Measurements from ENCODE around the gene SORBS1. TPM values are rescaled to one million over a fixed set of nuclear protein-coding genes. Genes with fewer than 3 reads are reported as not detected.

SORBS1 gene
- total RNA-seq, 1 donor from 2014 or later: 0.77 TPM

- Mint-ChIP-seq H3K4me1 (no peaks in the 10 kb centered on the region), H3K9me3 (no peaks in the 10 kb centered on the region), H3K4me3 (no peak overlapping the region), H3K36me3 (ENCODE audit: low read depth) (no peaks in the 10 kb centered on the region), H3K27ac (no peak overlapping the region), H3K27me3 (peaks cover 4% of the 10 kb centered on the region)
- intact Hi-C loops (cut with micrococcal nuclease): no loop called here
- DNase-seq: no peak
Measured at GRCh38 chr10:95341716-95342130, 219.4 kb downstream of the SORBS1 start.

- intact Hi-C loops (cut with micrococcal nuclease): no loop called here
- Mint-ChIP-seq H3K4me3 (no peak overlapping the region), H3K36me3 (ENCODE audit: low read depth) (no peaks in the 10 kb centered on the region), H3K9me3 (no peaks in the 10 kb centered on the region), H3K27ac (no peak overlapping the region), H3K4me1 (no peaks in the 10 kb centered on the region), H3K27me3 (no peaks in the 10 kb centered on the region)
- DNase-seq: no peak
Measured at GRCh38 chr10:95339863-95340262, 221.3 kb downstream of the SORBS1 start.

GRCh38 chr10:95337423-95338160, 223.6 kb downstream of the SORBS1 start:
- no peak overlapping the region for H3K4me3 Mint-ChIP-seq
- H3K9me3 Mint-ChIP-seq: no peaks in the 10 kb centered on the region
- H3K27ac Mint-ChIP-seq: no peak overlapping the region
- intact Hi-C loops (cut with micrococcal nuclease): no loop called here
- H3K4me1 Mint-ChIP-seq: no peaks in the 10 kb centered on the region
- no peak for DNase-seq
- no peaks in the 10 kb centered on the region for H3K36me3 Mint-ChIP-seq (ENCODE audit: low read depth)
- no peaks in the 10 kb centered on the region for H3K27me3 Mint-ChIP-seq

GRCh38 chr10:95336702-95337101, 224.5 kb downstream of the SORBS1 start:
- Mint-ChIP-seq H3K9me3 (no peaks in the 10 kb centered on the region), H3K36me3 (ENCODE audit: low read depth) (no peaks in the 10 kb centered on the region), H3K27me3 (no peaks in the 10 kb centered on the region), H3K4me1 (no peaks in the 10 kb centered on the region), H3K27ac (no peak overlapping the region), H3K4me3 (no peak overlapping the region)
- intact Hi-C loops (cut with micrococcal nuclease): no loop called here
- no peak for DNase-seq

- Mint-ChIP-seq H3K4me1 (no peaks in the 10 kb centered on the region), H3K27ac (no peak overlapping the region), H3K9me3 (no peaks in the 10 kb centered on the region), H3K27me3 (no peaks in the 10 kb centered on the region), H3K36me3 (ENCODE audit: low read depth) (no peaks in the 10 kb centered on the region), H3K4me3 (no peak overlapping the region)
- intact Hi-C loops (cut with micrococcal nuclease): no loop called here
- no peak for DNase-seq
Measured at GRCh38 chr10:95335933-95336699, 225.1 kb downstream of the SORBS1 start.

- Mint-ChIP-seq H3K36me3 (ENCODE audit: low read depth) (no peaks in the 10 kb centered on the region), H3K4me1 (no peaks in the 10 kb centered on the region), H3K27me3 (no peaks in the 10 kb centered on the region), H3K4me3 (no peak overlapping the region), H3K9me3 (no peaks in the 10 kb centered on the region), H3K27ac (no peak overlapping the region)
- DNase-seq: no peak
- intact Hi-C loops (cut with micrococcal nuclease): no loop called here
Measured at GRCh38 chr10:95334805-95335144, 226.4 kb downstream of the SORBS1 start.

GRCh38 chr10:95333997-95334804, 227.0 kb downstream of the SORBS1 start:
- intact Hi-C loops (cut with micrococcal nuclease): no loop called here
- Mint-ChIP-seq H3K27ac (no peak overlapping the region), H3K27me3 (no peaks in the 10 kb centered on the region), H3K4me3 (no peak overlapping the region), H3K9me3 (no peaks in the 10 kb centered on the region), H3K36me3 (ENCODE audit: low read depth) (no peaks in the 10 kb centered on the region), H3K4me1 (no peaks in the 10 kb centered on the region)
- DNase-seq: no peak

GRCh38 chr10:95332666-95333249, 228.4 kb downstream of the SORBS1 start:
- Mint-ChIP-seq H3K36me3 (ENCODE audit: low read depth) (no peaks in the 10 kb centered on the region), H3K27ac (no peak overlapping the region), H3K27me3 (no peaks in the 10 kb centered on the region), H3K9me3 (no peaks in the 10 kb centered on the region), H3K4me3 (no peak overlapping the region), H3K4me1 (no peaks in the 10 kb centered on the region)
- DNase-seq: no peak
- intact Hi-C loops (cut with micrococcal nuclease): no loop called here

GRCh38 chr10:95331596-95332130, 229.5 kb downstream of the SORBS1 start:
- no peak for DNase-seq
- Mint-ChIP-seq H3K4me1 (no peaks in the 10 kb centered on the region), H3K4me3 (no peak overlapping the region), H3K27ac (no peak overlapping the region), H3K9me3 (no peaks in the 10 kb centered on the region), H3K27me3 (no peaks in the 10 kb centered on the region), H3K36me3 (ENCODE audit: low read depth) (no peaks in the 10 kb centered on the region)
- intact Hi-C loops (cut with micrococcal nuclease): no loop called here

GRCh38 chr10:95330966-95331453, 230.2 kb downstream of the SORBS1 start:
- no peak for DNase-seq
- no peak overlapping the region for H3K4me3 Mint-ChIP-seq
- intact Hi-C loops (cut with micrococcal nuclease): no loop called here
- peaks cover under 1% of the 10 kb centered on the region for H3K27me3 Mint-ChIP-seq
- no peaks in the 10 kb centered on the region for H3K36me3 Mint-ChIP-seq (ENCODE audit: low read depth)
- no peaks in the 10 kb centered on the region for H3K4me1 Mint-ChIP-seq
- no peaks in the 10 kb centered on the region for H3K9me3 Mint-ChIP-seq
- H3K27ac Mint-ChIP-seq: no peak overlapping the region

GRCh38 chr10:95329296-95329695, 231.9 kb downstream of the SORBS1 start:
- no peaks in the 10 kb centered on the region for H3K36me3 Mint-ChIP-seq (ENCODE audit: low read depth)
- H3K27ac Mint-ChIP-seq: no peak overlapping the region
- intact Hi-C loops (cut with micrococcal nuclease): no loop called here

GRCh38 chr10:95328013-95328412, 233.2 kb downstream of the SORBS1 start:
- Mint-ChIP-seq H3K4me1 (no peaks in the 10 kb centered on the region), H3K9me3 (no peaks in the 10 kb centered on the region), H3K4me3 (no peak overlapping the region), H3K27ac (no peak overlapping the region), H3K36me3 (ENCODE audit: low read depth) (no peaks in the 10 kb centered on the region), H3K27me3 (peaks cover 7% of the 10 kb centered on the region)
- intact Hi-C loops (cut with micrococcal nuclease): no loop called here
- no peak for DNase-seq

More at GRCh38 chr10:95329296-95329695, 231.9 kb downstream of the SORBS1 start:
- Mint-ChIP-seq H3K9me3 (no peaks in the 10 kb centered on the region), H3K4me3 (no peak overlapping the region), H3K27me3 (peaks cover 7% of the 10 kb centered on the region), H3K4me1 (no peaks in the 10 kb centered on the region)
- no peak for DNase-seq

GRCh38 chr10:95327367-95327766, 233.8 kb downstream of the SORBS1 start:
- Mint-ChIP-seq H3K4me1 (no peaks in the 10 kb centered on the region), H3K27ac (no peak overlapping the region), H3K36me3 (ENCODE audit: low read depth) (no peaks in the 10 kb centered on the region)

More at GRCh38 chr10:95327367-95327766, 233.8 kb downstream of the SORBS1 start:
- Mint-ChIP-seq H3K9me3 (no peaks in the 10 kb centered on the region), H3K27me3 (peaks cover 7% of the 10 kb centered on the region), H3K4me3 (no peak overlapping the region)
- no peak for DNase-seq
- intact Hi-C loops (cut with micrococcal nuclease): no loop called here
